ENCODE results near the gene GSX2. TPM values are rescaled to one million over a fixed set of nuclear protein-coding genes. Genes with fewer than 3 reads are reported as not detected.

GSX2 gene
- polyA plus RNA-seq, 2 of the 4 experiments (the other 2 are of a cell fraction) = not detected

- FAIRE-seq = no peak
Measured at GRCh38 chr4:54055494-54055893, 44.5 kb upstream of the GSX2 start.

DNA sequence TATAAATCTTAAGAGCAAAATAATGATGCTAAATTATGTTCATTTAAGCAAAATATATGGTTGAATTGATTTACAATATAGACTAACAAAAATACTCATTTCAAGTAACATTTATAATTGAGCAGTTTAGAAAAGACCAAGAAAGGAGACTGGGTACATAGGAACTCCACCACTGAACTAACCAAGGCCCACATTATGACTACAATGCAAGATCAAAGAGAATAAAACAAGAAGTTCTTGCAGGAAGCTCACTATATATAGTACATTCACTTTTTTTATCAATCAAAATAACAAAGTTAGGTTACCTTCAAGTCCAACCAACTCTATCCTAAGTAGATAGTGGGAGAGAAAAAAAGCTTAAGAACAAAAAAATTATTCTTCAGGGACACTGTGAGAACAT lies 43.6 kb upstream of the GSX2 start:
- no peak for ATAC-seq
- CTCF ChIA-PET = no interaction called here
- H3K4me1 ChIP-seq = peaks cover 6% of the 10 kb centered on the region; the same call in 1 of the 3 replicates
- FAIRE-seq = no peak
- POLR2A ChIA-PET = no interaction called here
- no peak overlapping the region for H3K4me2 ChIP-seq
- TF ChIP-seq ESRRA (IDR thresholded peaks at IDR 0.05; ENCODE audit: borderline replicate concordance, low read length) (no peak), ZC3H11A (IDR thresholded peaks at IDR 0.05) (no peak), NPAS2 (CRISPR knock-in tag; IDR thresholded peaks at IDR 0.05; ENCODE audit: borderline replicate concordance) (no peak), CBX2 (IDR thresholded peaks at IDR 0.05; ENCODE audit: borderline replicate concordance, low read depth) (no peak), MAZ (IDR thresholded peaks at IDR 0.05; ENCODE audit: borderline replicate concordance, low read depth, low read length) (no peak), GATA3 (IDR thresholded peaks at IDR 0.05; ENCODE audit: borderline replicate concordance) (no peak), KDM1A (IDR thresholded peaks at IDR 0.05; ENCODE audit: low read depth) (no peak), JUN (IDR thresholded peaks at IDR 0.05) (no peak), BHLHE40 (IDR thresholded peaks at IDR 0.05; ENCODE audit: low read depth, low read length) (no peak), HMGXB4 (CRISPR knock-in tag; IDR thresholded peaks at IDR 0.05; ENCODE audit: borderline replicate concordance) (no peak), TP53 (CRISPR knock-in tag; IDR thresholded peaks at IDR 0.05) (no peak), NFE2L2 (conservative IDR thresholded peaks at IDR 0.05; ENCODE audit: low read length) (no peak)
- H3K4me3 ChIP-seq = no peak overlapping the region
- H3K27ac ChIP-seq = no peak overlapping the region
- DNase-seq (ENCODE audit: low read depth in 1 of 2, low spot score in 1 of 2) = no peak
- no peaks in the 10 kb centered on the region for H3K9me3 ChIP-seq

More at GRCh38 chr4:54055494-54055893, 44.5 kb upstream of the GSX2 start:
- Histone ChIP-seq H3K9me3 (no peaks in the 10 kb centered on the region), H3K4me2 (no peak overlapping the region), H3K27ac (no peak overlapping the region), H3K4me3 (no peak overlapping the region), H3K4me1 (peaks cover 8% of the 10 kb centered on the region; the same call in 2 of the 3 replicates)
- 89% methylated on average over 1 of the region's 1 CpG for WGBS (ENCODE audit: missing lambda C conversion rate)
- DNase-seq (ENCODE audit: low read depth in 1 of 2, low spot score in 1 of 2) (no peak), ATAC-seq (no peak)
- TF ChIP-seq ZFP36 (IDR thresholded peaks at IDR 0.05; ENCODE audit: borderline replicate concordance, partially characterized antibody) (no peak), TFCP2L1 (CRISPR knock-in tag; IDR thresholded peaks at IDR 0.05) (no peak), NR3C1 (IDR thresholded peaks at IDR 0.05) (no peak), RFX5 (IDR thresholded peaks at IDR 0.05) (no peak), SREBF2 (IDR thresholded peaks at IDR 0.05) (no peak), EP300 (IDR thresholded peaks at IDR 0.05) (no peak), ATOH8 (CRISPR knock-in tag; IDR thresholded peaks at IDR 0.05; ENCODE audit: low read depth) (no peak), CEBPB (IDR thresholded peaks at IDR 0.05) (no peak), GATA3 (IDR thresholded peaks at IDR 0.05; ENCODE audit: borderline replicate concordance) (no peak), PHF8 (IDR thresholded peaks at IDR 0.05; ENCODE audit: borderline replicate concordance, low read depth) (no peak), PBX3 (IDR thresholded peaks at IDR 0.05) (no peak), FOSL2 (IDR thresholded peaks at IDR 0.05) (no peak), FOSL2 (CRISPR knock-in tag; IDR thresholded peaks at IDR 0.05) (no peak), CTCF (IDR thresholded peaks at IDR 0.05) (no peak), CHD4 (IDR thresholded peaks at IDR 0.05; ENCODE audit: borderline replicate concordance) (no peak), TP53 (CRISPR knock-in tag; IDR thresholded peaks at IDR 0.05) (no peak), JUN (IDR thresholded peaks at IDR 0.05) (no peak)
- TF ChIP-seq, protein P1, sequence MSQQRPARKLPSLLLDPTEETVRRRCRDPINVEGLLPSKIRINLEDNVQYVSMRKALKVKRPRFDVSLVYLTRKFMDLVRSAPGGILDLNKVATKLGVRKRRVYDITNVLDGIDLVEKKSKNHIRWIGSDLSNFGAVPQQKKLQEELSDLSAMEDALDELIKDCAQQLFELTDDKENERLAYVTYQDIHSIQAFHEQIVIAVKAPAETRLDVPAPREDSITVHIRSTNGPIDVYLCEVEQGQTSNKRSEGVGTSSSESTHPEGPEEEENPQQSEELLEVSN (IDR thresholded peaks at IDR 0.05; ENCODE audit: borderline replicate concordance, low read depth) = no peak
- ChIA-PET POLR2A (interaction anchor here (0.5 kb wide), 1 partner anchor 102 kb away, joined by 6 read pairs; no protein-coding TSS in a partner anchor), CTCF (no interaction called here)

All from A549 (cell line).